Body of pancreas (tissue), 4 donors: ENCODE results near the gene SLC16A7.

Experiments
- CTCF ChIP-seq, 7 experiments: fragments of 450-650 bp in 4 of 7; fragments of 200-600 bp in 3 of 7; sonication (generic) in 3 of 7; IDR thresholded peaks; one replicate each; pipeline ENCODE4 v1.5.1; 2016 to 2019; ENCODE audit warnings: antibody characterized with exemption in 7 of 7
- POLR2A ChIP-seq, 3 donors: fragments of 450-650 bp; IDR thresholded peaks; one replicate each; pipeline ENCODE4 v1.6.1; 2016; ENCODE audit warnings: antibody characterized with exemption in 3 of 3, mild to moderate bottlenecking in 2 of 3

DNA sequence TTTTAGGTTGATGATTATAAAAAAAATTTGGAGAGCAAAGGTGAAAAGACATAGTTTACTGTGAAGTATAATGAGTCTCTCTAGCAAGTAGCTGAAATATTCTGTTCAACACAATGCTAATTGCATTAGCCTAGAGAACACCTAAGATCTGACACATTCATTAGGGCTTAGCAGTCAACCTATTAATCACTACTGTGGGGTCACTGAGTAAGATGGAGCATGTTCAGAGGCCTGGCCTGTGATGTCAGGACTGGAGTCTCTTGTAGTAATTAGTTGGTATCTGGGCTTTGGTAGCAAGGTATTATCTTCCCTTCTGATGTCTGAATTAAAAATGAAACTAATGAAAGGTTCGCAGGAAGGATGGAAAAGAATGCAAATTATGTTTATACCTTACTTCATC is 112.7 kb downstream of the SLC16A7 start:
- TF ChIP-seq CTCF (IDR thresholded peaks at IDR 0.05) (no peak), POLR2A (IDR thresholded peaks at IDR 0.05) (no peak)
